PC-9 (cell line): Measurements from ENCODE around the gene GJA8. TPM values are rescaled to one million over a fixed set of nuclear protein-coding genes. Genes with fewer than 3 reads are reported as not detected.

Experiments
- total RNA-seq: library from RNA; stranded (reverse); gene quantifications from 2 replicates; pipeline ENCODE4 v1.2.3, GENCODE V29; 2021

GJA8 gene
- total RNA-seq, 1 experiment from 2014 or later, result not detected

Other genes starting within 250 kb of the GJA8 start
- 71.4 and 85.3 TPM in 2 replicates for gene ACP6, start 232.3 kb upstream of the GJA8 start, total RNA-seq
- gene GJA5, start 142.2 kb upstream of the GJA8 start, total RNA-seq, result 2.8 and 8.7 TPM in 2 replicates
- 13.6 and 15.9 TPM in 2 replicates for gene GPR89B, start 25.6 kb downstream of the GJA8 start, total RNA-seq
- 12.9 and 15.3 TPM in 2 replicates for gene NBPF11, start 249.5 kb downstream of the GJA8 start, total RNA-seq